Anterior cingulate cortex (tissue), 58 donors: ENCODE results near the gene OSBPL9.

Experiments used
- DNase-seq, 58 donors: peaks; one replicate each; lab custom pipeline; 2025; lab: John Stamatoyannopoulos, UW

The OSBPL9 gene

GRCh38 chr1:51661081-51661518 lies 44.2 kb downstream of the OSBPL9 start:
- no peak for DNase-seq

- DNase-seq = no peak
Measured at GRCh38 chr1:51663105-51663504, 46.2 kb downstream of the OSBPL9 start.

- no peak for DNase-seq
Measured at GRCh38 chr1:51663721-51664120, 46.8 kb downstream of the OSBPL9 start.

GRCh38 chr1:51664421-51665240 lies 47.7 kb downstream of the OSBPL9 start:
- no peak for DNase-seq

GRCh38 chr1:51666478-51666877 lies 49.6 kb downstream of the OSBPL9 start:
- no peak for DNase-seq

GRCh38 chr1:51667561-51667960 lies 50.7 kb downstream of the OSBPL9 start:
- no peak for DNase-seq

- DNase-seq = no peak
Measured at GRCh38 chr1:51669272-51669671, 52.4 kb downstream of the OSBPL9 start.

- DNase-seq = no peak
Measured at GRCh38 chr1:51669816-51670215, 52.9 kb downstream of the OSBPL9 start.

- DNase-seq = no peak
Measured at GRCh38 chr1:51671527-51672325, 54.8 kb downstream of the OSBPL9 start.

- DNase-seq = no peak
Measured at GRCh38 chr1:51673279-51673678, 56.4 kb downstream of the OSBPL9 start.

- DNase-seq = no peak
Measured at GRCh38 chr1:51675177-51675780, 58.4 kb downstream of the OSBPL9 start.

- no peak for DNase-seq
Measured at GRCh38 chr1:51679435-51679834, 62.5 kb downstream of the OSBPL9 start.

GRCh38 chr1:51684776-51685175 lies 67.9 kb downstream of the OSBPL9 start:
- DNase-seq = no peak

GRCh38 chr1:51686450-51686849 lies 69.6 kb downstream of the OSBPL9 start:
- DNase-seq = no peak

GRCh38 chr1:51689075-51689440 lies 72.2 kb downstream of the OSBPL9 start:
- no peak for DNase-seq

GRCh38 chr1:51689643-51690042 lies 72.8 kb downstream of the OSBPL9 start:
- no peak for DNase-seq

- DNase-seq = no peak
Measured at GRCh38 chr1:51690285-51690961, 73.5 kb downstream of the OSBPL9 start.

GRCh38 chr1:51691920-51692319 lies 75.0 kb downstream of the OSBPL9 start:
- DNase-seq = no peak

- no peak for DNase-seq
Measured at GRCh38 chr1:51693419-51694155, 76.7 kb downstream of the OSBPL9 start.

GRCh38 chr1:51697166-51697565 lies 80.3 kb downstream of the OSBPL9 start:
- no peak for DNase-seq
